GM06990 (cell line): Measurements from ENCODE around the gene FAM241B.

Source experiments
- DNase-seq: peaks from one replicate; pipeline ENCODE4 v3.0.0-alpha.2; 2011; ENCODE audit not compliant: insufficient read length; ENCODE audit errors: extremely low read depth
- H3K27me3 ChIP-seq: replicated peaks from 2 replicates; pipeline ENCODE4 v1.6.0; 2011; ENCODE audit warnings: low read length; ENCODE audit not compliant: control insufficient read depth, insufficient read depth
- H3K36me3 ChIP-seq: 2 replicates; pipeline ENCODE4 v1.5.1; 2011; ENCODE audit warnings: low read length; ENCODE audit not compliant: control insufficient read depth, insufficient read depth
- H3K4me3 ChIP-seq: replicated peaks from 2 replicates; pipeline ENCODE4 v1.5.1; 2011; ENCODE audit warnings: low read depth, mild to moderate bottlenecking, control low read depth, low read length
- CTCF ChIP-seq: IDR thresholded peaks from 2 replicates; pipeline ENCODE4 v1.5.1; 2011; ENCODE audit warnings: low read length, control low read depth, mild to moderate bottlenecking, inconsistent platforms; ENCODE audit not compliant: insufficient read depth, poor library complexity, severe bottlenecking

Gene FAM241B

GRCh38 chr10:69669409-69669808, 39.4 kb downstream of the FAM241B start:
- no peak for TF ChIP-seq CTCF
- no peak for DNase-seq
- peaks cover 1% of the 10 kb centered on the region; the same call in 1 of the 2 replicates for H3K27me3 ChIP-seq
- H3K4me3 ChIP-seq = no peak overlapping the region
- H3K36me3 ChIP-seq = no peaks in the 10 kb centered on the region

DNA sequence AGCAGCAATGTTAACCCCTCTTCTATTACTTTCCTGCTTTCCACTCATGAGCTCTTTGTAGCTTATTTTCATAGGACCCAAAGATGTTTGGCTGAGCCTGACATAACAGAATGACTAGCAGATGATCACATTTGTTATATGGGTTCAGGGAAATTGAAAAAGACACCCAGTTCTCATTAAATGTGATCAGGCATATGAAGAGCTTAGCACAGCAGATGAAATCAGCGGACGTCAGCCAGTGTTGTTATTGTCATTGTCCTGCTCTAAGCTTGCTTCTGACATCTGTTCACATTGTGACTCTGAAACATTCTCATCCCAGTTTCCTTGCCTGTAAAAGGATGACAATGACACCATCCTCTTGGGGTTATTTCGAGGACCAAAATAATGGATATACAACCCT, 43.5 kb downstream of the FAM241B start:
- no peak for TF ChIP-seq CTCF
- H3K27me3 ChIP-seq = peaks cover 1% of the 10 kb centered on the region
- no peak for DNase-seq
- H3K4me3 ChIP-seq = no peak overlapping the region
- no peaks in the 10 kb centered on the region for H3K36me3 ChIP-seq

- no peaks in the 10 kb centered on the region for H3K36me3 ChIP-seq
- no peak for TF ChIP-seq CTCF
- no peak overlapping the region for H3K4me3 ChIP-seq
- H3K27me3 ChIP-seq = no peaks in the 10 kb centered on the region; the same call in none of the 2 replicates
- DNase-seq = no peak
Observed at GRCh38 chr10:69674786-69675185, 44.7 kb downstream of the FAM241B start.

GRCh38 chr10:69676301-69676700, 46.3 kb downstream of the FAM241B start:
- Histone ChIP-seq H3K27me3 (no peaks in the 10 kb centered on the region; the same call in none of the 2 replicates), H3K36me3 (no peaks in the 10 kb centered on the region), H3K4me3 (no peak overlapping the region)
- no peak for DNase-seq
- no peak for TF ChIP-seq CTCF

DNA sequence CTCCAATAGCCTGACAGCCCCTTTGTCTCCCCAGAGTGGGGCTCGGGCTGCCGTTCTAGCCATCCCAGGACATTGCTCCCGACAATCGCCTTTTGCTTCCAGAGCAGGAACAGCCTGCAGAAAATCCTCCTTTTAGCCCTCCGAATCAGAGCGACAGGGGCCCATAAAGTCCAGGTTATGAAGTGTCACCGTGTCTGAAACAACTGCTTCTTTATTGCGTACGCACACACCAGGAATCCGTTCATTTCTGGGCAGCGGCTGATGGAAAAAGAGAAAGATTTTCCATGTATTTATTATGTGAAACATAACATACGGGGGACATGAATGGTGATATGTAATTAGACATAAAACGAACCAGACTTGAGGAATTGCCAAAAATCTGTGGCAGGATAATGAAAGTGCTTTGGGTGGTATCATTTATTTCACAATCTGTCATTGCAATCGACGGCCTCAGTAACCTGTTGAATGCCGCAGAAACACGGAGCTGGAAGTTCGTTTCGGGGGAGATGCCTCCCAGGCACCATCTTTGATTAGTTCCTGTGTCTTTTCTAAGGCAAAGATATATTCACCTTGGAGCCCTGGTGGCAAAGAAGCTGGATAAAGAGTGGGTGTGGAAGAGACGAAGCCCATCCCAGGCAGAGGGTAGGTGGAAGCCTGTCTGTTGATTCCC, 48.1 kb downstream of the FAM241B start:
- Histone ChIP-seq H3K4me3 (no peak overlapping the region), H3K27me3 (no peaks in the 10 kb centered on the region; the same call in none of the 2 replicates), H3K36me3 (no peaks in the 10 kb centered on the region)
- no peak for TF ChIP-seq CTCF
- DNase-seq = no peak
